DND-41 (cell line): Measurements from ENCODE around the gene RIT1.
"Not testable (repeated sequence)": the region's sequence is repeated elsewhere in the genome, so short reads cannot be mapped to it uniquely, and the experiment has no call there.

Experiments used
- ATAC-seq: fragments of 200-7000 bp; cut with Tn5 transposase; 3 replicates; pipeline ENCODE4 v1.9.1; 2021; ENCODE audit warnings: low read depth; ENCODE audit not compliant: insufficient read depth
- DNase-seq: peaks from one replicate; pipeline ENCODE4 v3.0.0-alpha.2; 2020
- H2AFZ ChIP-seq: 2 replicates; pipeline ENCODE4 v1.6.0; 2012; ENCODE audit warnings: low read depth, low read length
- H3K27ac ChIP-seq: 2 replicates; pipeline ENCODE4 v1.5.1; 2012; ENCODE audit warnings: low read length, inconsistent platforms
- H3K27me3 ChIP-seq: fragments of 200-600 bp; sonication (generic); 2 replicates; pipeline ENCODE4 v1.6.0; 2012; ENCODE audit warnings: low read length, mild to moderate bottlenecking, inconsistent platforms; ENCODE audit not compliant: insufficient read depth, poor library complexity
- H3K36me3 ChIP-seq: 2 replicates; pipeline ENCODE4 v1.5.1; 2012; ENCODE audit warnings: low read length, inconsistent platforms; ENCODE audit not compliant: insufficient read depth
- H3K4me1 ChIP-seq: 2 replicates; pipeline ENCODE4 v1.5.1; 2012; ENCODE audit warnings: mild to moderate bottlenecking, low read length; ENCODE audit not compliant: insufficient read depth
- H3K4me2 ChIP-seq: 2 replicates; pipeline ENCODE4 v1.6.0; 2012; ENCODE audit warnings: mild to moderate bottlenecking, moderate library complexity, low read length, inconsistent platforms; ENCODE audit not compliant: insufficient read depth
- H3K4me3 ChIP-seq, 2 experiments: fragments of 200-600 bp in 1 of 2; shearing (Covaris generic) in 1 of 2; 2 replicates each; pipeline ENCODE4 v1.5.1; 2012 to 2016; ENCODE audit warnings: inconsistent platforms in 2 of 2, low read length in 2 of 2, mild to moderate bottlenecking in 2 of 2, low read depth in 1 of 2, moderate library complexity in 1 of 2
- H3K79me2 ChIP-seq: 2 replicates; pipeline ENCODE4 v1.6.0; 2012; ENCODE audit warnings: low read length, inconsistent platforms; ENCODE audit not compliant: insufficient read depth
- H3K9ac ChIP-seq: 2 replicates; pipeline ENCODE4 v1.6.0; 2012; ENCODE audit warnings: low read depth, mild to moderate bottlenecking, inconsistent platforms, low read length, moderate library complexity
- H3K9me3 ChIP-seq: 2 replicates; pipeline ENCODE4 v1.5.1; 2012; ENCODE audit warnings: low read length, moderate library complexity, mild to moderate bottlenecking, inconsistent platforms; ENCODE audit not compliant: insufficient read depth, severe bottlenecking
- H4K20me1 ChIP-seq: 2 replicates; pipeline ENCODE4 v1.6.0; 2012; ENCODE audit warnings: low read length; ENCODE audit not compliant: insufficient read depth
- CTCF ChIP-seq: IDR thresholded peaks from 2 replicates; pipeline ENCODE4 v1.5.1; 2012; ENCODE audit warnings: borderline replicate concordance, low read length, moderate library complexity, mild to moderate bottlenecking; ENCODE audit not compliant: poor library complexity, severe bottlenecking; ENCODE audit errors: extremely low read depth
- EZH2 ChIP-seq: IDR thresholded peaks from 3 replicates; pipeline ENCODE4 v1.6.1; 2012; ENCODE audit warnings: borderline replicate concordance, low read depth, mild to moderate bottlenecking, moderate library complexity, low read length, inconsistent platforms; ENCODE audit not compliant: severe bottlenecking

Gene RIT1

GRCh38 chr1:155895617-155896016 is 15.5 kb downstream of the RIT1 start:
- H3K9ac ChIP-seq, H3K27ac ChIP-seq, H3K4me3 ChIP-seq, H3K79me2 ChIP-seq, H2AFZ ChIP-seq, H3K27me3 ChIP-seq, DNase-seq, ATAC-seq, H3K4me1 ChIP-seq, H4K20me1 ChIP-seq, H3K4me2 ChIP-seq, H3K9me3 ChIP-seq: not testable (repeated sequence)
- peaks cover 27% of the 10 kb centered on the region for H3K36me3 ChIP-seq

- H4K20me1 ChIP-seq = no peaks in the 10 kb centered on the region
- no peaks in the 10 kb centered on the region for H3K9me3 ChIP-seq
- H3K9ac ChIP-seq = no peak overlapping the region
- peak; percentile 61 for ATAC-seq
- peaks cover 7% of the 10 kb centered on the region; the same call in 1 of the 2 replicates for H3K36me3 ChIP-seq
- 0 out of 2 replicates have a peak, but pooled peaks cover 4% of the 10 kb centered on the region for H3K4me1 ChIP-seq
- H3K4me2 ChIP-seq = no peak overlapping the region
- no peaks in the 10 kb centered on the region for H3K27me3 ChIP-seq
- no peak overlapping the region for H2AFZ ChIP-seq
- H3K27ac ChIP-seq = no peak overlapping the region
- no peaks in the 10 kb centered on the region for H3K79me2 ChIP-seq
- TF ChIP-seq EZH2 (no peak), CTCF (no peak)
- no peak overlapping the region for H3K4me3 ChIP-seq
- DNase-seq = no peak
These were observed 17.6 kb downstream of the RIT1 start for GRCh38 chr1:155893389-155894142.

- DNase-seq = no peak
- H3K4me2 ChIP-seq = no peak overlapping the region
These were observed 18.4 kb downstream of the RIT1 start for GRCh38 chr1:155892796-155893195.

More at GRCh38 chr1:155892796-155893195, 18.4 kb downstream of the RIT1 start:
- Histone ChIP-seq H3K36me3 (0 out of 2 replicates have a peak, but pooled peaks cover 5% of the 10 kb centered on the region), H3K27me3 (no peaks in the 10 kb centered on the region), H2AFZ (no peak overlapping the region), H3K9me3 (no peaks in the 10 kb centered on the region), H3K4me3 (no peak overlapping the region), H4K20me1 (no peaks in the 10 kb centered on the region), H3K4me1 (0 out of 2 replicates have a peak, but pooled peaks cover 4% of the 10 kb centered on the region), H3K79me2 (no peaks in the 10 kb centered on the region), H3K9ac (no peak overlapping the region), H3K27ac (no peak overlapping the region)
- TF ChIP-seq EZH2 (no peak), CTCF (no peak)
- no peak for ATAC-seq
